Suppressor macrophage (primary cell): ENCODE measurements around the gene SHISA7.
A peak's percentile ranks its signal among the peaks of the same experiment; 100 is the strongest.

Experiments used
- DNase-seq, 4 experiments: peaks; one replicate each; pipeline ENCODE4 v3.0.0-alpha.2; 2020 to 2022

The SHISA7 gene

DNA sequence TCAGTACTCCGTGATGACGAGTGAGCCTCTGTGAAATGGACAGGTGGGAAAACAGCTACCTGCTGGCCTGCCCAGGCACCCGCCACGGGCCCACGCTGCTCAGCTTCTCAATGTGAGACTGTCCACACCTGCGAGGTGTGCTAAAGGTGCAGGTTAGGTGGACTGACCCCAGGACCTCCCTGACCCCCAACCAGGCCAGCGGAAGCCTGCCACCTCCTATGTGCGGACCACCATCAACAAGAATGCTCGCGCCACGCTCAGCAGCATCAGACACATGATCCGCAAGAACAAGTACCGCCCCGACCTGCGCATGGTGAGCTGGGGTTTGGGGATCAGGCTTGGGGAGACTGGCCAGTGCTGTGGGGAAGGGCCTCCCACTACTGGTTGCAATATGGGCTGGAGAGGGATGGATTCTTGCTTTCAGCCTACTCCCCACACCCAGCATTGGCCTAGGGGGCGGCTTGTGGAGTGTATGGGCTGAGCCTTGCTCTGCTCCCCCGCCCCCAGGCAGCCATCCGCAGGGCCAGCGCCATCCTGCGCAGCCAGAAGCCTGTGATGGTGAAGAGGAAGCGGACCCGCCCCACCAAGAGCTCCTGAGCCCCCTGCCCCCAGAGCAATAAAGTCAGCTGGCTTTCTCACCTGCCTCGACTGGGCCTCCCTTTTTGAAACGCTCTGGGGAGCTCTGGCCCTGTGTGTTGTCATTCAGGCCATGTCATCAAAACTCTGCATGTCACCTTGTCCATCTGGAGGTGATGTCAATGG is 55.2 kb downstream of the SHISA7 start:
- no peak for DNase-seq

DNA sequence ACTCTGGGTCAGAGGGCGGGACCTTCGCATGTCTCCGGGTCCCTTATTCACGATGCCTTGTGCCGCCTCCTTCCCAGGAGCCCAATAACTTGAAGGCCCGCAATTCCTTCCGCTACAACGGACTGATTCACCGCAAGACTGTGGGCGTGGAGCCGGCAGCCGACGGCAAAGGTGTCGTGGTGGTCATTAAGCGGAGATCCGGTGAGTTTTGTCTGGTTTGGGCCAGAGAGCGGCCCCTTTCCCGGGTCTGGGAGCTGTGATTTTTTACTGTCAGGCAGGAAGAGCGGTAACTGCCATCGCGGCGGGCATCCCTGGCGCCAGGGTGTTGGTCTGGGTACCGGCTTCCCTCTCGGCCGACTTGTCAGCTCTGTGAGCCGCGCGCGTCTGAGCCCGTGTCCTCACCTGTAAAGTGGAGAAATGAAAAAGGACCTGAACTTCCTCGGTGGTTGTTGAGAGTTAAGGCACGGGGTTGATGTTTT is 56.6 kb downstream of the SHISA7 start:
- peak in 3 of 4 experiments; percentile 17 to 42 (median 19) for DNase-seq

DNA sequence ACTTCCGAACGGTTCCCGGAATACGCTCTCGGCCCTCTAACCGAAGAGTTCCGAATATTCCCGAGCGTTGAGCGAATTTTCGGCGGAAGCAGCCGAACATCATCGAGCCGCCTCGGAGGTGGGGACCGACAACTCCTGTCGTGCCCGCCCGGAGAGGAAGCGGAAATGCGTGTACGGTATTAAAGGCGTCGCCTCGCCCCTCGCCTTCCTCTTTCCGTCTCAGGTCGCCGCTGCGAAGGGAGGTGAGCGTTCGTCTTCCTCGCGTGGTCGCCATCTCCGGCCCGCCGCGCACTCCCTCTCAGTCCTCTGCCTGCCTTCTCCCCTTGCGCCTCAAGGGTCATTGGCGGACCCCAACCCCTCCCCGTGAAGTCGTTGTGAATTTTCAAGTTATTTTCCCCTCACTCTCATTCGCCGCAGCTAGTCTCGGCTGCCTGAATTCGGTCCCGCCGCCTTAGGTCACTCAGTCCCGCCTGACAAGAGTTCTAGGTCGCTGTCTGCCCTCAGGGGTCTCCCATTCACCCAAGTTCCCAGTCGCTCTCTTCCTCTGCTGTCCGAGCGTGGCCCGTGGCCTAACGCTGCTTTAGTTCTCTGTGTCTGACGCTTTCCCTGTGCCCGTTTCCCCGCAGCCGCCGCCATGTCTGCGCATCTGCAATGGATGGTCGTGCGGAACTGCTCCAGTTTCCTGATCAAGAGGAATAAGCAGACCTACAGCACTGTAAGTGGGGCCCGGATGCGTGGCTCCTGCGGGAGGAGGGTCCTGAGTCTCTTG is 57.2 kb downstream of the SHISA7 start, which contains the start of gene RPL28:
Gene RPL28, plus strand, starts transcription at position 209 of the 769 bp plus-strand sequence. Its CDS starts 426 bp downstream, at position 635.
- DNase-seq: peak; percentile 99 to 100 (median 100)

DNA sequence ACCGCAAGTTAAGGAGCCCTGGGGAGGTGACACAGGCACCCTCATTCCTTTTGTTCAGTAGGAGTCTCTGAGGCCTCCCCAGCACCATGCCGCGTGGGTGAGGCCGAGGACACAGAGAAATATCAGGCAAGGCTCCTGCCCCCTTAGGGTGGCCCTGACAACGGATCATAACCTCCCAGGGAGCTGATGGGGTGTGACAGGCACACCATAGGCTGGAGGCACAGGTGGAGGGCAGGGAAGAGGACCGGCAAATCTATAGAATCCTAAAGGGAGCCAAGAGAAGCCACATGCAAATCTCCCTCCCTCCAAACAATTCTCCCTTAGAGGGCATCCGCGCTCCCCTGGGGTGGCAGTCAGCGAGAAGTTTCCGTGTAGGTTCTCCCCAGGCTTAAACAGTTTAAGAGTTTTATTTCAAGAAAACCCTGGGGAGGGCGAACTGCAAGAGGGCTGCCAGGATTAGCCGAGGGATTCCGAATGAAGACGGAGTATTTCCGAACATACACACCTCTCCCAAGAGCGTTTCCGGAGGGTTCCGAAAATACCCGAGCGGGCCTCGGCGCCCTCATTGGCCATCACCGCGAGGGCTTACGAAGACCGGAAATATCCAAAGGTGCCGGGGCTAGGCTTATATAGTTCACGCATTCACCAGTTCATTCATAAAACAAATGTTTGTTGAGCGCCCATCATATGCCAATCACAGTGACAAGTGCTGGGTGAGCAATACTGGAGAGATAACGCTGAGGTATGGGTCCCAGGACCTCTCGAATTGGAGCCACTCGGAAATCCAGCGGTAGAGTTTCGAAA is 58.0 kb downstream of the SHISA7 start:
- DNase-seq: peak; percentile 96 to 97 (median 96)

GRCh38 chr19:55384131-55384919 is 58.8 kb downstream of the SHISA7 start, which contains the start of gene TMEM238:
TMEM238 (minus strand) TSS chr19:55384292; CDS start chr19:55384259, 33 bp downstream.
- DNase-seq: peak; percentile 41 to 55 (median 52)

DNA sequence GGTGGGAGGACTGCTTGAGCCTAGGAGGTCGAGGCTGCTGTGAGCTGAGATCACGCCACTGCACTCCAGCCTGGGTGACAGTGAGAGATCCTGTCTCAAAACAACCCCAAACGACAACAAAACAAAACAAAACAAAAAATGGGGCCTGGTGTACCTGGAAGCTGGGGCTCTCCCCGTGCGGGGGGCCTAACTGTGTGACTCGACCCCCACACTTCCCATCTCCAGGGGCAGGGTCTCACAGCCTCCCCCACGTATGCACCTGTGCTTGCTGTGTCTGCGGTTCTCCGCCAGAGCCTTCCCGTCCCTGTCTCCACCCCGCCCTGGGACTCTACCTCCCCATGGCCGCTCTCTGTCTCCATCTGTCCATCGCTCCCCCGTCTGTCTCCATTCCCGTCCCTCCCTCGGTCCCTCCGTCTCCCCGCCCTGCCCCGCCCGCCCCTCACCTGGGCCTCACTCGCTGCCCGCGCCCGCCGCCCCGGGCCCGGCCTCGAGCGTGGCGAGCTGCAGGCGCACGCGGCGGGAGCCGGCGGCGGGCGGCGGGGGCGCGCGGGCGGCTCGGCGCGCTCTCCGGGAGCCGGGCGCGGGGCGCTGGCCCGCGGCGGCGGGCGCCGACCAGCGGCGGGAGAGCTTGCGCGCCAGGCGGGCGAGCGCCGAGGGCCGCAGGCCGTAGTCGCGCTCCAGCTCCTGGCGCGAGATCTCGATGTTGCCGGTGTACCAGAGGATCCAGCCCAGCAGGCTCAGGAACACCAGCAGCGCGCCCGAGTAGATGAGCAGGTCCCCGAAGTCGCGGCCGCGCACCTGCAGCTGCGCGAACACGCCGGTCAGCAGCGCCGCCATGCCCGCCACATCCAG is 59.6 kb downstream of the SHISA7 start:
- DNase-seq: peak; percentile 61 to 90 (median 77)

GRCh38 chr19:55382522-55383054 is 60.5 kb downstream of the SHISA7 start:
- no peak for DNase-seq

DNA sequence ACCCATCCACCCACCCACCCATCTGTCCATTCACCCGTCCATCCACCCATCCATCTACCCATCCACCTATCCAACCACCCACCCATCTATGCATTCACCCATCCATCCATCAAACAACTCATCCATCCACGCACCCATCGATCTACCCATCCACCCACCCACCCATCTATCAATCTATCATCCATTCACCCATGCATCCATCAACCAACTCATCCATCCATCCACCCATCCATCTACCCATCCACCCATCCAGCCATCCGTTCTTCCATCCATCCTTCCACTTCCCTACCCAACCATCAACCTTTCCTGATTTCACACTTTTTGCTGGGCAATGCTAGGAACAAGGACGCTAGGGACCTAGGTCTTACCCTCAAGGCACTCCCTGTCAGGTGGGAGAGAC is 61.1 kb downstream of the SHISA7 start:
- no peak for DNase-seq

DNA sequence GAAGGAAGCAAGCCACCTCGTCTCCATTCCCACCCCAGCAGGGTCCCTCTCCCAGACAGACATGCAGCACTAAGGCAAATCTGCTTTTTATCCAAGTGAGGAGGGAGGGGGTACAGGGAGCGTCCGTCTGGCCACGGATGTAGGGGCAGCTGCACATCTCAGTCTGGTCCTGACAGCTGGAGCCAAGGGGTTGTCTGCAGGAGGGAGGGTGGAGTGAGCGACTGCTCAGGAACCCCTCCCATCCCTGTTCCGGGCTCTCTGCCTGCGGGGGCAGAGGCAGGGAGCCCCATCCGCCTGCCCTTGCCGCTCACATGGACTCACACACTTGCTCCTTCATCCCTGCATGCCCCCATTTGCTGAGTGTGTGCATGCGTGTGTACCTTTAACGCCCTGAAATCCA is 63.9 kb downstream of the SHISA7 start:
- no peak for DNase-seq
